HEK293 (cell line): ENCODE results near the gene PLEKHG4B.
A peak's percentile ranks its signal among the peaks of the same experiment; 100 is the strongest.

ENCODE experiments used
- CTCF ChIA-PET: fragments of 350-600 bp; formaldehyde crosslinking; extraction: SDS; loops from one replicate; lab custom pipeline; 2021; ENCODE audit warnings: antibody characterized with exemption; lab: Yijun Ruan, JAX
- POLR2A ChIA-PET: fragments of 300-600 bp; formaldehyde crosslinking; extraction: SDS; loops from one replicate; lab custom pipeline; 2020; ENCODE audit warnings: antibody characterized with exemption, inconsistent platforms; lab: Yijun Ruan, JAX
- H3K27ac ChIP-seq: fragments of 200-500 bp; sonication (Bioruptor generic); 2 replicates; pipeline ENCODE4 v1.5.1; 2014; ENCODE audit warnings: low read depth, low read length, control low read depth, inconsistent platforms; ENCODE audit errors: extremely low read depth
- H3K36me3 ChIP-seq, 2 experiments: fragments of 200-500 bp in 1 of 2; sonication (Bioruptor generic) in 1 of 2; 1 replicate in 1 of 2; 2 replicates in 1 of 2; pipeline ENCODE4 v1.5.1; 2014 to 2017; ENCODE audit warnings: inconsistent platforms in 2 of 2, low read length in 2 of 2; ENCODE audit not compliant: control insufficient read depth in 2 of 2, insufficient read depth in 1 of 2
- H3K4me1 ChIP-seq: fragments of 200-500 bp; sonication (Bioruptor generic); 2 replicates; pipeline ENCODE4 v1.5.1; 2014; ENCODE audit warnings: mild to moderate bottlenecking, low read length, inconsistent platforms; ENCODE audit not compliant: control insufficient read depth, insufficient read depth
- H3K4me3 ChIP-seq: 2 replicates; pipeline ENCODE4 v1.5.1; 2011; ENCODE audit warnings: low read depth, mild to moderate bottlenecking, control low read depth, low read length, moderate library complexity
- H3K9me3 ChIP-seq: fragments of 200-500 bp; sonication (Bioruptor generic); 2 replicates; pipeline ENCODE4 v1.5.1; 2014; ENCODE audit warnings: low read depth, low read length, inconsistent platforms; ENCODE audit not compliant: control insufficient read depth, insufficient read depth
- KLF1 ChIP-seq: fragments of 450-650 bp; formaldehyde crosslinking; IDR thresholded peaks from 2 replicates; pipeline ENCODE4 v1.5.1; 2016; ENCODE audit warnings: missing biosample characterization, missing genetic modification characterization
- MZF1 ChIP-seq: fragments of 450-650 bp; formaldehyde crosslinking; IDR thresholded peaks from 2 replicates; pipeline ENCODE4 v1.5.1; 2017; ENCODE audit warnings: missing biosample characterization, missing genetic modification characterization, borderline replicate concordance
- TRIM28 ChIP-seq: IDR thresholded peaks from 2 replicates; pipeline ENCODE4 v1.6.1; 2011; ENCODE audit warnings: low read length, control low read depth, borderline replicate concordance
- ZBTB20 ChIP-seq: fragments of 450-650 bp; formaldehyde crosslinking; IDR thresholded peaks from 2 replicates; pipeline ENCODE4 v1.5.1; 2016; ENCODE audit warnings: missing biosample characterization, missing genetic modification characterization
- ZBTB8A ChIP-seq: fragments of 450-650 bp; formaldehyde crosslinking; IDR thresholded peaks from 2 replicates; pipeline ENCODE4 v1.5.1; 2016; ENCODE audit warnings: missing biosample characterization, missing genetic modification characterization
- ZFHX2 ChIP-seq: fragments of 450-650 bp; formaldehyde crosslinking; conservative IDR thresholded peaks from 2 replicates; pipeline ENCODE4 v1.5.1; 2016; ENCODE audit warnings: missing biosample characterization, missing genetic modification characterization
- ZFP37 ChIP-seq: fragments of 450-650 bp; formaldehyde crosslinking; IDR thresholded peaks from 2 replicates; pipeline ENCODE4 v1.5.1; 2016; ENCODE audit warnings: missing biosample characterization, missing genetic modification characterization
- ZNF112 ChIP-seq: fragments of 450-650 bp; formaldehyde crosslinking; IDR thresholded peaks from 2 replicates; pipeline ENCODE4 v1.5.0; 2017; ENCODE audit warnings: missing biosample characterization, missing genetic modification characterization
- ZNF114 ChIP-seq: fragments of 450-650 bp; formaldehyde crosslinking; IDR thresholded peaks from 2 replicates; pipeline ENCODE4 v1.5.0; 2017; ENCODE audit warnings: missing biosample characterization, missing genetic modification characterization
- ZNF121 ChIP-seq: fragments of 450-650 bp; formaldehyde crosslinking; IDR thresholded peaks from 2 replicates; pipeline ENCODE4 v1.5.1; 2016; ENCODE audit warnings: missing biosample characterization, missing genetic modification characterization
- ZNF223 ChIP-seq: fragments of 450-650 bp; formaldehyde crosslinking; IDR thresholded peaks from 2 replicates; pipeline ENCODE4 v1.5.1; 2016; ENCODE audit warnings: missing biosample characterization, missing genetic modification characterization
- ZNF248 ChIP-seq: fragments of 450-650 bp; formaldehyde crosslinking; IDR thresholded peaks from 2 replicates; pipeline ENCODE4 v1.5.1; 2017; ENCODE audit warnings: missing biosample characterization, missing genetic modification characterization
- ZNF362 ChIP-seq: fragments of 450-650 bp; formaldehyde crosslinking; IDR thresholded peaks from 2 replicates; pipeline ENCODE4 v1.5.1; 2016; ENCODE audit warnings: missing biosample characterization, missing genetic modification characterization
- ZNF366 ChIP-seq: fragments of 450-650 bp; formaldehyde crosslinking; conservative IDR thresholded peaks from 2 replicates; pipeline ENCODE4 v1.5.1; 2016; ENCODE audit warnings: missing biosample characterization, missing genetic modification characterization
- ZNF560 ChIP-seq: fragments of 450-650 bp; formaldehyde crosslinking; IDR thresholded peaks from 2 replicates; pipeline ENCODE4 v1.5.1; 2017; ENCODE audit warnings: missing biosample characterization, missing genetic modification characterization, borderline replicate concordance
- ZNF600 ChIP-seq: fragments of 450-650 bp; formaldehyde crosslinking; IDR thresholded peaks from 2 replicates; pipeline ENCODE4 v1.5.1; 2016; ENCODE audit warnings: missing biosample characterization, missing genetic modification characterization
- ZNF654 ChIP-seq: fragments of 450-650 bp; formaldehyde crosslinking; IDR thresholded peaks from 2 replicates; pipeline ENCODE4 v1.5.1; 2016; ENCODE audit warnings: low read depth, missing biosample characterization, missing genetic modification characterization
- ZNF747 ChIP-seq: fragments of 450-650 bp; formaldehyde crosslinking; IDR thresholded peaks from 2 replicates; pipeline ENCODE4 v1.5.1; 2016; ENCODE audit warnings: missing biosample characterization, missing genetic modification characterization
- ZNF76 ChIP-seq: fragments of 450-650 bp; formaldehyde crosslinking; IDR thresholded peaks from 2 replicates; pipeline ENCODE4; 2016; ENCODE audit warnings: low read depth, missing biosample characterization, missing genetic modification characterization, borderline replicate concordance
- ZNF843 ChIP-seq: fragments of 450-650 bp; formaldehyde crosslinking; IDR thresholded peaks from 2 replicates; pipeline ENCODE4 v1.5.1; 2016; ENCODE audit warnings: missing biosample characterization, missing genetic modification characterization

PLEKHG4B gene

GRCh38 chr5:204001-204400, 112.0 kb downstream of the PLEKHG4B start (continued):
- TF ChIP-seq ZNF114 (tag by site-specific recombination) (no peak), ZBTB20 (tag by site-specific recombination) (no peak), ZNF366 (tag by site-specific recombination) (no peak), MZF1 (tag by site-specific recombination) (no peak), ZNF248 (tag by site-specific recombination) (no peak)

- peaks cover 5% of the 10 kb centered on the region; the same call in 1 of the 2 replicates for H3K4me1 ChIP-seq
- H3K27ac ChIP-seq, result no peak overlapping the region
- peaks cover 12 to 36% of the 10 kb centered on the region in 2 experiments for H3K36me3 ChIP-seq
- TF ChIP-seq ZNF654 (no peak), ZNF223 (no peak), ZFHX2 (tag by site-specific recombination) (no peak), ZFP37 (tag by site-specific recombination) (no peak), ZNF560 (tag by site-specific recombination) (no peak), MZF1 (tag by site-specific recombination) (no peak), ZNF747 (tag by site-specific recombination) (no peak), ZNF843 (no peak), TRIM28 (no peak), ZNF112 (tag by site-specific recombination) (no peak), KLF1 (tag by site-specific recombination) (no peak), ZNF76 (no peak)
- CTCF ChIA-PET, result no interaction called here
- no peaks in the 10 kb centered on the region for H3K9me3 ChIP-seq
- POLR2A ChIA-PET, result no interaction called here
- no peak overlapping the region for H3K4me3 ChIP-seq
These were observed 112.5 kb downstream of the PLEKHG4B start for GRCh38 chr5:204462-204861.

DNA sequence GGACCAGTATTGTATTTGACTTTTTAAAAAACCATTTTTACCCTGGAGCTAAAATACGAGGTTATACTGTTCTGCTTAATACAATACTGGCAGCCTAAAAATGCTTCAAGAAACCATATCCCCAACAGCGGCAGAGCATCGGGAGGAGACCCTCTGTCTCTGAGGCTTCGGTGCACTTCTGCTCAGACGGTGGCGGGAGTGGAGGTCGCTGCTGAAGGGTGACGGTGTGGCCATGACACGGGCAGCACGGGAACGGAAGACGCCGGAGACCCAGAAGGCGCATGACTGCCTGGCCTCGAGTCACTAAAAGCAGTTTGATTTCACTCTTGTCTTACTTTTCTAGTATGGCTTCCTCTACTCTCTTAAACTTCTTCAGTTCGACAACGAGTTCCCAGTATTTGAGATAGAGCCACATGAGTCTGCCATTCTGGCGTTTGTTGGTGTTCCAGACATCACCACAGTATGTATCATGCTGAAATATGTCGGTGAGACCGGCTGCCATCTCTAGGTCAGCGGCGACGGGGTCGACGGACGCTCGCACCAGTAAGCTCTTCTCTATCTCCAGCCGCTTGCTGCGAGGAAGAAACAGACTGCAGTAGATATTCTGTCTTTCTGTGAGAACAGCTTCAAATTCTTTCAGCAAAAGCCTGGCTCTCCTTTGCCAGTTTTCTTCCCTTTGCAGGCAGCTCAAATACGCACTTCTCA, 113.2 kb downstream of the PLEKHG4B start:
- ChIA-PET CTCF (interaction anchor here (0.8 to 1.4 kb wide), 2 partner anchors 9 to 17 kb away, joined by 4 read pairs; no protein-coding TSS in a partner anchor), POLR2A (interaction anchor here (0.9 kb wide), 1 partner anchor 13 kb away, joined by 3 read pairs; the partner anchor contains the start of genes CCDC127 and SDHA)

DNA sequence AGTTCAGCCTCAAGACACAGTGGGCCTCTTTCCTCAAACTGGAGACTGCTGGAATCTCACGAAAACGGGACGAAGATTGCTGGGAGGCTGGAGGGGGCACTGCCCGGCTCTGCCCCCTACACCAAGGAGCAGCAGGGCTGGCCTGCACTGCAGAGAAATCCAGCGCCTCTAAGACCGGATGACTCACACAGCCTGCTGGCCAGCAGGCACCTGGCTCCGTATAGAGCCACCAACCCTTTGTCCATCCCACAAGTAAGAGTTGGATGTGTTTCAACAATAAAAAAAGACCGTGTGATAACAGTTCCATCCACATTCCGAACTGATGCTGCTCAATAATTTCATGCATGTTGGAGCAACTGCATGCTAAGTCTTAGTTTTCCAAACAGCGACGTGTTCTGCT, 114.4 kb downstream of the PLEKHG4B start:
- Histone ChIP-seq H3K4me3 (no peak overlapping the region), H3K27ac (no peak overlapping the region), H3K9me3 (no peaks in the 10 kb centered on the region), H3K4me1 (peaks cover 5% of the 10 kb centered on the region; the same call in 1 of the 2 replicates), H3K36me3 (peaks cover 12 to 36% of the 10 kb centered on the region in 2 experiments)
- TF ChIP-seq ZBTB8A, result no peak
- peak; percentile 25; the same call in 1 of the 2 replicates for TF ChIP-seq ZNF600 (tag by site-specific recombination)
- no peak for TF ChIP-seq ZNF121
- CTCF ChIA-PET, result interaction anchor here (0.5 to 1.4 kb wide), 2 partner anchors 18 to 214 kb away, joined by 3 to 4 read pairs; no protein-coding TSS in a partner anchor
- POLR2A ChIA-PET, result no interaction called here

More for the DNA sequence above, 113.2 kb downstream of the PLEKHG4B start:
- Histone ChIP-seq H3K36me3 (peaks cover 12 to 36% of the 10 kb centered on the region in 2 experiments), H3K4me3 (no peak overlapping the region), H3K27ac (no peak overlapping the region), H3K4me1 (peaks cover 5% of the 10 kb centered on the region; the same call in 1 of the 2 replicates), H3K9me3 (no peaks in the 10 kb centered on the region)
- no peak for TF ChIP-seq ZNF362 (tag by site-specific recombination)
